A673 (cell line): ENCODE data around the gene ZSWIM5. TPM values are rescaled to one million over a fixed set of nuclear protein-coding genes. Genes with fewer than 3 reads are reported as not detected.
"Not testable (repeated sequence)": the region's sequence is repeated elsewhere in the genome, so short reads cannot be mapped to it uniquely, and the experiment has no call there.

Experiments
- BruUV-seq: library from RNA; stranded (reverse); fragments of 400-500 nt; replicated peaks from 2 replicates; lab custom pipeline; 2021; lab: Mats Ljungman, UMichigan
- CTCF ChIA-PET: fragments of 300-600 bp; sonication (Branson Sonifier 250); formaldehyde crosslinking; loops from one replicate; lab custom pipeline; 2022; ENCODE audit warnings: antibody characterized with exemption; lab: Charles Lee
- POLR2A ChIA-PET: fragments of 300-600 bp; sonication (Branson Sonifier 250); formaldehyde crosslinking; loops from one replicate; lab custom pipeline; 2022; ENCODE audit warnings: antibody characterized with exemption; ENCODE audit not compliant: low non-redundant PET; lab: Charles Lee
- DNase-seq: peaks from one replicate; pipeline ENCODE4 v3.0.0-alpha.2; 2015; ENCODE audit warnings: low spot score
- H3K27ac ChIP-seq: fragments of 200-600 bp; sonication (generic); 2 replicates; pipeline ENCODE4 v1.5.1; 2016; ENCODE audit warnings: mixed run types, low read depth, mild to moderate bottlenecking, mixed read lengths, antibody characterized with exemption, low read length; ENCODE audit not compliant: poor library complexity, severe bottlenecking
- H3K27me3 ChIP-seq: fragments of 200-600 bp; sonication (generic); replicated peaks from 2 replicates; pipeline ENCODE4 v1.6.1; 2017; ENCODE audit warnings: mixed run types, low read depth, mild to moderate bottlenecking, mixed read lengths, antibody characterized with exemption, low read length; ENCODE audit not compliant: insufficient read depth, poor library complexity
- H3K36me3 ChIP-seq: fragments of 200-600 bp; sonication (generic); 2 replicates; pipeline ENCODE4 v1.6.1; 2016; ENCODE audit warnings: mixed run types, mild to moderate bottlenecking, mixed read lengths, antibody characterized with exemption, low read length; ENCODE audit not compliant: insufficient read depth, poor library complexity, severe bottlenecking
- H3K4me1 ChIP-seq: fragments of 200-600 bp; sonication (generic); 2 replicates; pipeline ENCODE4 v1.6.1; 2017; ENCODE audit warnings: mixed run types, mild to moderate bottlenecking, mixed read lengths, antibody characterized with exemption, low read length; ENCODE audit not compliant: insufficient read depth, poor library complexity, severe bottlenecking
- H3K4me3 ChIP-seq: fragments of 200-600 bp; sonication (generic); 2 replicates; pipeline ENCODE4 v1.5.1; 2016; ENCODE audit warnings: low read depth, mixed run types, mild to moderate bottlenecking, mixed read lengths, low read length; ENCODE audit not compliant: poor library complexity, severe bottlenecking
- H3K9me3 ChIP-seq: fragments of 200-600 bp; sonication (generic); 2 replicates; pipeline ENCODE4 v1.6.1; 2016; ENCODE audit warnings: mixed run types, low read depth, mild to moderate bottlenecking, mixed read lengths, antibody characterized with exemption, low read length; ENCODE audit not compliant: poor library complexity, severe bottlenecking
- EZH2 ChIP-seq: fragments of 200-600 bp; sonication (generic); IDR thresholded peaks from 2 replicates; pipeline ENCODE4 v1.6.1; 2017; ENCODE audit warnings: borderline replicate concordance, low read depth, mild to moderate bottlenecking, mixed read lengths, antibody characterized with exemption, low read length; ENCODE audit not compliant: poor library complexity, severe bottlenecking
- intact Hi-C: fragments of 100-400 bp; cut with micrococcal nuclease; formaldehyde crosslinking; loops from one replicate; pipeline ENCODE4 v1.10.0; 2022; ENCODE audit not compliant: unreplicated experiment
- total RNA-seq: library from RNA; stranded (reverse); gene quantifications from 2 replicates; pipeline ENCODE4 v1.2.3, GENCODE V29; 2021
- TF ChIP-seq, protein P1 (sequence below): fragments of 300-800, 200-600 bp; sonication (generic); conservative IDR thresholded peaks from 2 replicates; pipeline ENCODE4 v1.5.1; 2017; ENCODE audit warnings: low read depth, mild to moderate bottlenecking, antibody characterized with exemption, low read length, moderate library complexity, mixed read lengths

The ZSWIM5 gene
- total RNA-seq, 1 experiment from 2014 or later: 0.67 TPM

DNA sequence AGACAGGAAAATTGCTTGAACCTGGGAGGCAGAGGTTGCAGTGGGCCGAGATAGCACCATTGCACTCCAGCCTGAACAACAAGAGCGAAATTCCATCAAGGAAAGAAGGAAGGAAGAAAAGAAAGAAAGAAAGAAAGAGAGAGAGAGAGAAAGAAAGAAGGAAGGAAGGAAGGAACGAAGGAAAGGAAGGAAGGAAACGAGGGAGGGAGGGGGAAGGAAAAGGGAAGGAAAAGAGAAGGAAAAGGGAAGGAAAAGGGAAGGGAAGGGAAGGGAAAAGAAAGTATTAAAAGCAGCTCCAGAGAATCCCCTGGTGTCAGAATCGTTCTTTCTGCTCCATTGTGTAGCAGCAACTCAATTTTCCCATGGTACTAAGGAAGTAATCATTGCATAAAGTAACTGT is 19.2 kb upstream of the ZSWIM5 start:
- ChIA-PET POLR2A (no interaction called here), CTCF (no interaction called here)
- no peak for TF ChIP-seq EZH2
- TF ChIP-seq, protein P1, sequence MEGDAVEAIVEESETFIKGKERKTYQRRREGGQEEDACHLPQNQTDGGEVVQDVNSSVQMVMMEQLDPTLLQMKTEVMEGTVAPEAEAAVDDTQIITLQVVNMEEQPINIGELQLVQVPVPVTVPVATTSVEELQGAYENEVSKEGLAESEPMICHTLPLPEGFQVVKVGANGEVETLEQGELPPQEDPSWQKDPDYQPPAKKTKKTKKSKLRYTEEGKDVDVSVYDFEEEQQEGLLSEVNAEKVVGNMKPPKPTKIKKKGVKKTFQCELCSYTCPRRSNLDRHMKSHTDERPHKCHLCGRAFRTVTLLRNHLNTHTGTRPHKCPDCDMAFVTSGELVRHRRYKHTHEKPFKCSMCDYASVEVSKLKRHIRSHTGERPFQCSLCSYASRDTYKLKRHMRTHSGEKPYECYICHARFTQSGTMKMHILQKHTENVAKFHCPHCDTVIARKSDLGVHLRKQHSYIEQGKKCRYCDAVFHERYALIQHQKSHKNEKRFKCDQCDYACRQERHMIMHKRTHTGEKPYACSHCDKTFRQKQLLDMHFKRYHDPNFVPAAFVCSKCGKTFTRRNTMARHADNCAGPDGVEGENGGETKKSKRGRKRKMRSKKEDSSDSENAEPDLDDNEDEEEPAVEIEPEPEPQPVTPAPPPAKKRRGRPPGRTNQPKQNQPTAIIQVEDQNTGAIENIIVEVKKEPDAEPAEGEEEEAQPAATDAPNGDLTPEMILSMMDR: no peak
- Histone ChIP-seq H3K4me3 (no peak overlapping the region), H3K36me3 (no peaks in the 10 kb centered on the region), H3K9me3 (no peaks in the 10 kb centered on the region), H3K4me1 (no peaks in the 10 kb centered on the region), H3K27me3 (peaks cover 16% of the 10 kb centered on the region), H3K27ac (no peak overlapping the region)
- intact Hi-C loops: no loop called here
- DNase-seq: no peak
- BruUV-seq: no TSS peak

DNA sequence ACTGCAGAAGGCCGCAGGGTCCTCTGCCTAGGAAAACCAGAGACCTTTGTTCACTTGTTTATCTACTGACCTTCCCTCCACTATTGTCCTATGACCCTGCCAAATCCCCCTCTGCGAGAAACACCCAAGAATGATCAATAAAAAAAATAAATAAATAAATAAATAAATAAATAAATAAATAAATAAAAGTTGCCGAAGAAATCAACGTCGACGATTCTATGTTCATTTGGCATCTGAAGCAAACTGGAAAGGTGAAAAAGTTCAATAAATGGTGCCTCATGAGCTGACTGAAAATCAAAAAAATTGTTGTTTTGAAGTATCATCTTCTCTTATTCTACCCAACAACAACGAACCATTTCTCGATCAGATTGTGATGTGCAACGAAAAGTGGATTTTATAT is 17.3 kb upstream of the ZSWIM5 start:
- H3K36me3 ChIP-seq, CTCF ChIA-PET, POLR2A ChIA-PET, H3K9me3 ChIP-seq, H3K4me1 ChIP-seq, H3K4me3 ChIP-seq, intact Hi-C loops, DNase-seq, H3K27ac ChIP-seq, BruUV-seq: not testable (repeated sequence)
- peaks cover 26% of the 10 kb centered on the region for H3K27me3 ChIP-seq

DNA sequence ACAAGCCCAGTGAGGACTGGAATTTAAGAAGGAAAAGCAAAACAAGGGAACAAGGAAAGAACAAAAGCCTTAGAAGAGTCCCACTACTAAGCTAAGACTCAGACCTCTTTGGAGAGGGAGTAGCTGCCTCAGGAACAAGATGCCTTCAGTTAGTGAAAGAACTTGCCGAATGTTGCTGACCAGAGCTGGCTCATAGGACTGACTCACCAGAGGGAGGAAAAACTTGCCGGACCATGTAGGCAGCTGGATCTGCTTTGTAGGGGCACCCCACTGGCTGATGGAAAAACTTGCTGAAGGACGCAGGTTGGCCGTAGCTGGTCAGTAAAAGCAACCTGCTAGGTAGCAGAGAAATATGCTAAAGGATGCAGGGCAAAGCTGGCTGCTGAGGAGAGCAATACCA is 15.3 kb upstream of the ZSWIM5 start:
- H3K27me3 ChIP-seq: peaks cover 26% of the 10 kb centered on the region
- ChIA-PET POLR2A (no interaction called here), CTCF (no interaction called here)

DNA sequence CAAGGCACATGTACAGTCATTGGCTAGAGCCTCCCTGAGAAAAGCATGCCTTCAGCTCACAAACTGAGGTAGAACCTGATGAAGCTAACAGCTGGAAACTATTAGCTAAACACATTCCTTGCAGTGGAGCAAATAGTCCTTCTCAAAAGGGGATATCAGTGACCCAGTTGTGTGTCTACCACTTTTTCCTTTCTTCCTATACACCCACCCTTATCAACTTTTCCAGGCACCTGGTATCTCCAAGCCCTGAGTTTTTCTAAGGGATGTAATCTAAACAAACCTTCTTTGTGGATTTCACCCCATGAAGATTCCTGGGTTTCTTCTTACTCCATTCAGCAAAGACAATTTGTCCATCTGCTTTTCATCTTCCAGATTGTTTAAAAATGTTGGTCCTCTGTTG is 10.5 kb upstream of the ZSWIM5 start:
- TF ChIP-seq, protein P1: no peak
- no peak for TF ChIP-seq EZH2
- no TSS peak for BruUV-seq
- H3K4me3 ChIP-seq: no peak overlapping the region
- intact Hi-C loops: no loop called here
- no peak overlapping the region for H3K27ac ChIP-seq
- CTCF ChIA-PET: no interaction called here
- POLR2A ChIA-PET: no interaction called here
- DNase-seq: no peak
- H3K36me3 ChIP-seq: no peaks in the 10 kb centered on the region
- no peaks in the 10 kb centered on the region for H3K4me1 ChIP-seq
- H3K27me3 ChIP-seq: peaks cover 23% of the 10 kb centered on the region
- H3K9me3 ChIP-seq: no peaks in the 10 kb centered on the region

More for the DNA sequence above, 15.3 kb upstream of the ZSWIM5 start:
- TF ChIP-seq EZH2: no peak
- TF ChIP-seq, protein P1: no peak
- Histone ChIP-seq H3K27ac (no peak overlapping the region), H3K4me1 (no peaks in the 10 kb centered on the region), H3K4me3 (no peak overlapping the region), H3K9me3 (no peaks in the 10 kb centered on the region), H3K36me3 (no peaks in the 10 kb centered on the region)
- no peak for DNase-seq
- intact Hi-C loops: no loop called here
- no TSS peak for BruUV-seq
